Measurements from ENCODE around the gene DCC.

DNA sequence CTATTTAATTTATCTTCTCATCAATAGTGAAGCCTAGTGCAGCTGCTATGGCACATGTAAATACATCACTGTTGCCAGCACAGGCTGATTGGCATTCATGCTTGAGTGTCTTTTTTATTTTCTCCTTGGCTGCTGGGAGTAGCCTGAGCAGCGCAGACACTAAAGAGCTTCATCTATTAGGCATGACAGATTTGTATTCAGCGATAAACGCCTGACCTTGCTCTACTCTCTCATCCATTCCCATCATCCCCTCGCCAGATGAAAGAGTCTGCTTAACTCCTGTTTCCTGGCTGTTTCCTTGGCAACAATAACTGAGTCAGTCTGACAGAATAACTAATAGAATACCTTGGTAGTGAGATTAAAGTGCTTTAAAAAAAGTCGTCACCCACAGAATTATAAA, 753.6 kb downstream of the DCC start:
- TF ChIP-seq, protein P1, sequence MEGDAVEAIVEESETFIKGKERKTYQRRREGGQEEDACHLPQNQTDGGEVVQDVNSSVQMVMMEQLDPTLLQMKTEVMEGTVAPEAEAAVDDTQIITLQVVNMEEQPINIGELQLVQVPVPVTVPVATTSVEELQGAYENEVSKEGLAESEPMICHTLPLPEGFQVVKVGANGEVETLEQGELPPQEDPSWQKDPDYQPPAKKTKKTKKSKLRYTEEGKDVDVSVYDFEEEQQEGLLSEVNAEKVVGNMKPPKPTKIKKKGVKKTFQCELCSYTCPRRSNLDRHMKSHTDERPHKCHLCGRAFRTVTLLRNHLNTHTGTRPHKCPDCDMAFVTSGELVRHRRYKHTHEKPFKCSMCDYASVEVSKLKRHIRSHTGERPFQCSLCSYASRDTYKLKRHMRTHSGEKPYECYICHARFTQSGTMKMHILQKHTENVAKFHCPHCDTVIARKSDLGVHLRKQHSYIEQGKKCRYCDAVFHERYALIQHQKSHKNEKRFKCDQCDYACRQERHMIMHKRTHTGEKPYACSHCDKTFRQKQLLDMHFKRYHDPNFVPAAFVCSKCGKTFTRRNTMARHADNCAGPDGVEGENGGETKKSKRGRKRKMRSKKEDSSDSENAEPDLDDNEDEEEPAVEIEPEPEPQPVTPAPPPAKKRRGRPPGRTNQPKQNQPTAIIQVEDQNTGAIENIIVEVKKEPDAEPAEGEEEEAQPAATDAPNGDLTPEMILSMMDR (IDR thresholded peaks at IDR 0.05) = no peak
- TF ChIP-seq RAD21 (IDR thresholded peaks at IDR 0.05; ENCODE audit: low read length) (no peak), TAF1 (IDR thresholded peaks at IDR 0.05; ENCODE audit: borderline replicate concordance, low read depth, low read length) (no peak), YY1 (IDR thresholded peaks at IDR 0.05; ENCODE audit: low read depth) (no peak), JUND (IDR thresholded peaks at IDR 0.05) (no peak), PBX3 (IDR thresholded peaks at IDR 0.05) (no peak), GABPA (IDR thresholded peaks at IDR 0.05; ENCODE audit: low read depth) (no peak), USF1 (IDR thresholded peaks at IDR 0.05; ENCODE audit: borderline replicate concordance, low read depth) (no peak), EP300 (IDR thresholded peaks at IDR 0.05; ENCODE audit: borderline replicate concordance in 1 of 2, low read depth in 1 of 2, low read length in 1 of 2) (no peak), POLR2AphosphoS5 (IDR thresholded peaks at IDR 0.05; ENCODE audit: low read depth, low read length) (no peak), SIN3A (IDR thresholded peaks at IDR 0.05; ENCODE audit: borderline replicate concordance, low read depth, low read length) (no peak)
- TF ChIP-seq, protein P2, sequence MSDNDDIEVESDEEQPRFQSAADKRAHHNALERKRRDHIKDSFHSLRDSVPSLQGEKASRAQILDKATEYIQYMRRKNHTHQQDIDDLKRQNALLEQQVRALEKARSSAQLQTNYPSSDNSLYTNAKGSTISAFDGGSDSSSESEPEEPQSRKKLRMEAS (IDR thresholded peaks at IDR 0.05; ENCODE audit: low read depth) = no peak
